IMR-90 (cell line): ENCODE results near the gene RHBDL1. TPM values are rescaled to one million over a fixed set of nuclear protein-coding genes. Genes with fewer than 3 reads are reported as not detected.

Source experiments
- ATAC-seq: fragments of 200-7000 bp; cut with Tn5 transposase; 2 replicates; pipeline ENCODE4 v1.9.1; 2020; ENCODE audit warnings: low read depth, mild to moderate bottlenecking, moderate library complexity
- BruUV-seq: library from RNA; stranded (reverse); fragments of 400-500 nt; replicated peaks from 2 replicates; lab custom pipeline; 2021; lab: Mats Ljungman, UMichigan
- CTCF ChIA-PET: fragments of 300-600 bp; formaldehyde crosslinking; extraction: SDS; loops from one replicate; lab custom pipeline; 2021; ENCODE audit warnings: antibody characterized with exemption; lab: Yijun Ruan, JAX
- POLR2A ChIA-PET: fragments of 300-600 bp; sonication (Branson Sonifier 250); formaldehyde crosslinking; loops from one replicate; lab custom pipeline; 2022; ENCODE audit warnings: antibody characterized with exemption; ENCODE audit not compliant: unreplicated experiment; lab: Charles Lee
- DNase-seq: peaks from one replicate; pipeline ENCODE4 v3.0.0; 2013
- H2AFZ ChIP-seq: replicated peaks from 2 replicates; pipeline ENCODE3; 2013; ENCODE audit warnings: low read length, mild to moderate bottlenecking; ENCODE audit not compliant: poor library complexity
- H2AK5ac ChIP-seq: 2 replicates; pipeline ENCODE4 v1.6.1; 2013; ENCODE audit warnings: low read depth, low read length, inconsistent platforms
- H2AK9ac ChIP-seq: replicated peaks from 2 replicates; pipeline ENCODE3; 2013; ENCODE audit warnings: mild to moderate bottlenecking, low read depth, low read length, moderate library complexity; ENCODE audit not compliant: poor library complexity
- H2BK120ac ChIP-seq: 2 replicates; pipeline ENCODE4 v1.6.1; 2013; ENCODE audit warnings: low read depth, low read length, inconsistent platforms
- H2BK15ac ChIP-seq: 3 replicates; pipeline ENCODE4 v1.6.1; 2013; ENCODE audit warnings: low read depth, low read length, inconsistent platforms
- H2BK20ac ChIP-seq: 2 replicates; pipeline ENCODE4 v1.6.1; 2013; ENCODE audit warnings: low read depth, mild to moderate bottlenecking, inconsistent platforms, low read length, moderate library complexity
- H2BK5ac ChIP-seq: 2 replicates; pipeline ENCODE4 v1.6.1; 2013; ENCODE audit warnings: mild to moderate bottlenecking, low read depth, low read length, inconsistent platforms; ENCODE audit not compliant: poor library complexity, severe bottlenecking
- H3K14ac ChIP-seq: replicated peaks from 2 replicates; pipeline ENCODE4 v1.6.1; 2013; ENCODE audit warnings: low read depth, low read length, inconsistent platforms
- H3K18ac ChIP-seq: 2 replicates; pipeline ENCODE4 v1.6.1; 2013; ENCODE audit warnings: low read depth, low read length, control low read depth
- H3K23ac ChIP-seq: 2 replicates; pipeline ENCODE4 v1.6.1; 2013; ENCODE audit warnings: low read depth, low read length, inconsistent platforms
- H3K27ac ChIP-seq: 2 replicates; pipeline ENCODE4 v1.5.1; 2013; ENCODE audit warnings: mild to moderate bottlenecking, control low read depth, low read length; ENCODE audit not compliant: insufficient read depth
- H3K27me3 ChIP-seq: 2 replicates; pipeline ENCODE4 v1.6.1; 2013; ENCODE audit warnings: low read length; ENCODE audit not compliant: control insufficient read depth, insufficient read depth
- H3K36me3 ChIP-seq: 2 replicates; pipeline ENCODE4 v1.6.1; 2013; ENCODE audit warnings: low read length, mixed read lengths; ENCODE audit not compliant: control insufficient read depth, insufficient read depth
- H3K4ac ChIP-seq: 2 replicates; pipeline ENCODE4 v1.6.1; 2013; ENCODE audit warnings: low read depth, low read length, inconsistent platforms
- H3K4me1 ChIP-seq: 2 replicates; pipeline ENCODE4 v1.6.1; 2013; ENCODE audit warnings: low read length, mixed read lengths; ENCODE audit not compliant: control insufficient read depth, insufficient read depth
- H3K4me2 ChIP-seq: 2 replicates; pipeline ENCODE4 v1.6.1; 2013; ENCODE audit warnings: low read depth, mild to moderate bottlenecking, control low read depth, low read length, moderate library complexity
- H3K4me3 ChIP-seq: 2 replicates; pipeline ENCODE4 v1.5.1; 2013; ENCODE audit warnings: low read depth, mild to moderate bottlenecking, control low read depth, low read length, moderate library complexity; ENCODE audit not compliant: insufficient read depth
- H3K56ac ChIP-seq: 2 replicates; pipeline ENCODE4 v1.6.1; 2013; ENCODE audit warnings: low read length, inconsistent platforms; ENCODE audit not compliant: insufficient read depth; ENCODE audit errors: extremely low read depth
- H3K79me1 ChIP-seq, 2 experiments: 2 replicates each; pipeline ENCODE4 v1.6.1; 2013; ENCODE audit warnings: low read length in 2 of 2, inconsistent platforms in 1 of 2, low read depth in 1 of 2
- H3K9ac ChIP-seq: 2 replicates; pipeline ENCODE4 v1.6.1; 2013; ENCODE audit warnings: low read depth, low read length, control low read depth
- H3K9me1 ChIP-seq: 2 replicates; pipeline ENCODE4 v1.6.1; 2013; ENCODE audit warnings: low read length, inconsistent platforms; ENCODE audit not compliant: insufficient read depth
- H3K9me3 ChIP-seq: 2 replicates; pipeline ENCODE4 v1.6.1; 2013; ENCODE audit warnings: low read length; ENCODE audit not compliant: control insufficient read depth, insufficient read depth
- H4K20me1 ChIP-seq: 2 replicates; pipeline ENCODE4 v1.6.1; 2013; ENCODE audit warnings: low read length, inconsistent platforms; ENCODE audit not compliant: insufficient read depth
- H4K5ac ChIP-seq: 2 replicates; pipeline ENCODE4 v1.6.1; 2013; ENCODE audit warnings: mild to moderate bottlenecking, low read depth, low read length, control low read depth
- H4K8ac ChIP-seq, 2 experiments: 2 replicates each; pipeline ENCODE4 v1.6.1; 2013; ENCODE audit warnings: low read depth in 2 of 2, low read length in 2 of 2, control low read depth in 1 of 2, inconsistent platforms in 1 of 2
- H4K91ac ChIP-seq: 2 replicates; pipeline ENCODE4 v1.6.1; 2013; ENCODE audit warnings: low read depth, low read length, inconsistent platforms; ENCODE audit not compliant: insufficient read depth
- BHLHE40 ChIP-seq: fragments of 150-350 bp; IDR thresholded peaks from 2 replicates; pipeline ENCODE4 v1.6.1; 2016; ENCODE audit warnings: mild to moderate bottlenecking, low read depth, low read length
- CHD1 ChIP-seq: IDR thresholded peaks from 2 replicates; pipeline ENCODE4 v1.6.1; 2012; ENCODE audit warnings: low read depth, low read length, improper control_type of control experiment
- CTCF ChIP-seq: conservative IDR thresholded peaks from 2 replicates; pipeline ENCODE4 v1.5.1; 2012; ENCODE audit warnings: mild to moderate bottlenecking, low read depth, low read length, improper control_type of control experiment
- FOS ChIP-seq: fragments of 150-350 bp; IDR thresholded peaks from 2 replicates; pipeline ENCODE4 v1.6.1; 2016; ENCODE audit warnings: low read depth, low read length
- MAZ ChIP-seq: IDR thresholded peaks from 2 replicates; pipeline ENCODE4 v1.6.1; 2012; ENCODE audit warnings: low read depth, mild to moderate bottlenecking, low read length, improper control_type of control experiment, moderate library complexity, borderline replicate concordance
- MXI1 ChIP-seq: IDR thresholded peaks from 2 replicates; pipeline ENCODE4 v1.6.1; 2012; ENCODE audit warnings: low read depth, mild to moderate bottlenecking, low read length, moderate library complexity, borderline replicate concordance
- NFE2L2 ChIP-seq: fragments of 150-350 bp; IDR thresholded peaks from 2 replicates; pipeline ENCODE4 v1.6.1; 2016; ENCODE audit warnings: low read depth, mild to moderate bottlenecking, low read length
- POLR2A ChIP-seq: IDR thresholded peaks from 2 replicates; pipeline ENCODE4 v1.6.1; 2012; ENCODE audit warnings: mild to moderate bottlenecking, low read depth, low read length
- RCOR1 ChIP-seq: IDR thresholded peaks from 2 replicates; pipeline ENCODE4 v1.6.1; 2012; ENCODE audit warnings: mild to moderate bottlenecking, low read length, improper control_type of control experiment; ENCODE audit not compliant: insufficient replicate concordance
- RFX5 ChIP-seq: IDR thresholded peaks from 2 replicates; pipeline ENCODE4 v1.8.0; 2012; ENCODE audit warnings: low read depth, mild to moderate bottlenecking, low read length, moderate library complexity
- SMC3 ChIP-seq: fragments of 150-350 bp; IDR thresholded peaks from 2 replicates; pipeline ENCODE4 v1.6.1; 2016; ENCODE audit warnings: low read depth, mild to moderate bottlenecking, antibody characterized with exemption, low read length, moderate library complexity
- WGBS, 2 experiments: methylation state at CpG; one replicate each; pipeline versions ENCODE4 v1.1.5 to v1.1.7; 2013; ENCODE audit warnings: missing lambda C conversion rate in 2 of 2; ENCODE audit not compliant: insufficient read length in 1 of 2; ENCODE audit errors: extremely low coverage in 2 of 2; 5-methylcytosine and 5-hydroxymethylcytosine counted together
- dilution Hi-C: fragments of 300-500 bp; cut with HindIII; formaldehyde crosslinking; loops from one replicate; pipeline ENCODE4 v1.14.3; 2018; ENCODE audit warnings: low sequenced_read_pairs; ENCODE audit not compliant: unreplicated experiment
- in situ Hi-C: fragments of 300-500 bp; cut with MboI; formaldehyde crosslinking; loops from 3 replicates; pipeline ENCODE4 v1.14.3; 2019; ENCODE audit warnings: low sequenced_read_pairs, inconsistent platforms, mixed read lengths
- intact Hi-C: fragments of 100-400 bp; cut with micrococcal nuclease; formaldehyde crosslinking; loops from 2 replicates; pipeline ENCODE4 v1.10.0; 2022
- polyA plus RNA-seq, 3 experiments: library from polyadenylated mRNA; depleted of rRNA; stranded (reverse); fragments of >200 nt; gene quantifications; 2 replicates each; pipeline ENCODE4 v1.2.3, GENCODE V29; 2012; ENCODE audit warnings: low replicate concordance in 1 of 3
- total RNA-seq: library from RNA; depleted of rRNA; stranded (reverse); fragments of >200 nt; gene quantifications from 2 replicates; pipeline ENCODE4 v1.2.3, GENCODE V29; 2012
- TF ChIP-seq, protein P1 (sequence below): fragments of 150-350 bp; IDR thresholded peaks from 2 replicates; pipeline ENCODE4 v1.6.1; 2016; ENCODE audit warnings: low read depth, mild to moderate bottlenecking, low read length, moderate library complexity, borderline replicate concordance

RHBDL1 gene
- total and polyA plus RNA-seq, 2 of the 4 experiments (the other 2 are of a cell fraction): 0.72 to 4.1 TPM

GRCh38 chr16:636206-637080, 39.0 kb upstream of the RHBDL1 start, which contains the start of gene METTL26:
Gene METTL26 (minus strand): TSS chr16:636305. CDS start chr16:636290, 15 bp downstream.
- H3K4me1 ChIP-seq: peaks cover 11% of the 10 kb centered on the region
- H4K91ac ChIP-seq: peak within 1 kb of the TSS; percentile 84
- peak within 1 kb of the TSS; percentile 97 for H2BK5ac ChIP-seq
- peak within 1 kb of the TSS; percentile 98 for H3K4me2 ChIP-seq
- H2BK15ac ChIP-seq: peak within 1 kb of the TSS; percentile 79; the same call in 1 of the 3 replicates
- peak within 1 kb of the TSS; percentile 100 for H2AFZ ChIP-seq
- intact Hi-C loops (loop anchor here (1.0 to 5.0 kb wide), 3 partner anchors 9 to 109 kb away; partner anchors contain the start of gene CAPN15), in situ Hi-C loops (no loop called here), dilution Hi-C loops (no loop called here)
- TSS peak; percentile 77 for BruUV-seq
- H2BK120ac ChIP-seq: peak within 1 kb of the TSS; percentile 39; the same call in 1 of the 2 replicates
- peaks cover 4% of the 10 kb centered on the region for H4K20me1 ChIP-seq
- ChIA-PET CTCF (interaction anchor here (0.6 kb wide), 1 partner anchor 185 kb away, joined by 3 read pairs; no protein-coding TSS in a partner anchor), POLR2A (no interaction called here)
- peak within 1 kb of the TSS; percentile 93 for H3K9ac ChIP-seq
- peak within 1 kb of the TSS; percentile 97 for H3K4me3 ChIP-seq
- peak; percentile 91 for DNase-seq
- H3K36me3 ChIP-seq: peaks cover 12% of the 10 kb centered on the region; the same call in 1 of the 2 replicates
- peak within 1 kb of the TSS; percentile 63 for H3K18ac ChIP-seq
- ATAC-seq: peak; percentile 86
- peak within 1 kb of the TSS; percentile 21 to 90; a peak in 2 of 4 replicates for H4K8ac ChIP-seq
- H2AK9ac ChIP-seq: peak within 1 kb of the TSS; percentile 92
- H3K56ac ChIP-seq: peak within 1 kb of the TSS; percentile 86
- H2AK5ac ChIP-seq: peak within 1 kb of the TSS; percentile 98
- no peaks in the 10 kb centered on the region for H3K27me3 ChIP-seq
- no peaks in the 10 kb centered on the region for H3K9me3 ChIP-seq
- H3K9me1 ChIP-seq: peaks cover 8% of the 10 kb centered on the region; the same call in 1 of the 2 replicates
- peaks cover 0 to 25% of the 10 kb centered on the region in 2 experiments; a peak in 2 of 4 replicates for H3K79me1 ChIP-seq
- H4K5ac ChIP-seq: peak within 1 kb of the TSS; percentile 69; the same call in 1 of the 2 replicates
- peak within 1 kb of the TSS; percentile 84 for H3K4ac ChIP-seq
- no peak within 1 kb of the TSS for H2BK20ac ChIP-seq
- H3K23ac ChIP-seq: peak within 1 kb of the TSS; percentile 91
- H3K27ac ChIP-seq: peak within 1 kb of the TSS; percentile 94
- peak within 1 kb of the TSS; percentile 89 for H3K14ac ChIP-seq
- 0% methylated on average over 67 of the region's 91 CpGs; no CpG with 5 or more reads in 1 of the 2 experiments for WGBS, 2 experiments
- peak; percentile 92 for TF ChIP-seq MXI1
- peak; percentile 12; the same call in 1 of the 2 replicates for TF ChIP-seq CTCF
- no peak for TF ChIP-seq NFE2L2
- TF ChIP-seq, protein P1, sequence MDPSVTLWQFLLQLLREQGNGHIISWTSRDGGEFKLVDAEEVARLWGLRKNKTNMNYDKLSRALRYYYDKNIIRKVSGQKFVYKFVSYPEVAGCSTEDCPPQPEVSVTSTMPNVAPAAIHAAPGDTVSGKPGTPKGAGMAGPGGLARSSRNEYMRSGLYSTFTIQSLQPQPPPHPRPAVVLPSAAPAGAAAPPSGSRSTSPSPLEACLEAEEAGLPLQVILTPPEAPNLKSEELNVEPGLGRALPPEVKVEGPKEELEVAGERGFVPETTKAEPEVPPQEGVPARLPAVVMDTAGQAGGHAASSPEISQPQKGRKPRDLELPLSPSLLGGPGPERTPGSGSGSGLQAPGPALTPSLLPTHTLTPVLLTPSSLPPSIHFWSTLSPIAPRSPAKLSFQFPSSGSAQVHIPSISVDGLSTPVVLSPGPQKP: no peak
- peak; percentile 90 for TF ChIP-seq BHLHE40
- TF ChIP-seq CHD1: no peak
- TF ChIP-seq FOS: peak; percentile 96
- no peak; the same call in 1 of the 2 replicates for TF ChIP-seq SMC3
- TF ChIP-seq MAZ: peak; percentile 69
- TF ChIP-seq POLR2A: peak; percentile 69; the same call in 1 of the 2 replicates
- no peak for TF ChIP-seq RCOR1
- no peak for TF ChIP-seq RFX5
